PC-3 (cell line): Measurements from ENCODE around the gene NOX4. TPM values are rescaled to one million over a fixed set of nuclear protein-coding genes. Genes with fewer than 3 reads are reported as not detected.

Experiments
- ATAC-seq: fragments of 200-7000 bp; cut with Tn5 transposase; 2 replicates; pipeline ENCODE4 v1.9.1; 2020; ENCODE audit warnings: mild to moderate bottlenecking, moderate library complexity
- BruUV-seq: library from RNA; stranded (reverse); fragments of 400-500 nt; replicated peaks from 2 replicates; lab custom pipeline; 2021; lab: Mats Ljungman, UMichigan
- CTCF ChIA-PET: fragments of 300-600 bp; sonication (Branson Sonifier 250); formaldehyde crosslinking; loops from one replicate; lab custom pipeline; 2022; ENCODE audit warnings: antibody characterized with exemption; lab: Charles Lee
- POLR2A ChIA-PET: fragments of 300-600 bp; sonication (Branson Sonifier 250); formaldehyde crosslinking; loops from one replicate; lab custom pipeline; 2022; ENCODE audit warnings: antibody characterized with exemption; ENCODE audit not compliant: unreplicated experiment; lab: Charles Lee
- DNase-seq: peaks from one replicate; pipeline ENCODE4 v3.0.0-alpha.2; 2015
- H2AFZ ChIP-seq: fragments of 300-600 bp; sonication (generic); 2 replicates; pipeline ENCODE4 v1.6.0; 2016; ENCODE audit warnings: antibody characterized with exemption, low read length
- H3F3A ChIP-seq: fragments of 300-600 bp; sonication (generic); one replicate; pipeline ENCODE4 v1.6.0; 2017; ENCODE audit warnings: antibody characterized with exemption, low read length, control low read depth, mild to moderate bottlenecking; ENCODE audit not compliant: unreplicated experiment
- H3K27ac ChIP-seq: fragments of 300-600 bp; sonication (generic); 2 replicates; pipeline ENCODE4 v1.5.1; 2016; ENCODE audit warnings: mild to moderate bottlenecking, low read length
- H3K27me3 ChIP-seq: fragments of 300-600 bp; sonication (generic); 2 replicates; pipeline ENCODE4 v1.6.1; 2016; ENCODE audit warnings: low read length, mixed read lengths
- H3K36me3 ChIP-seq: fragments of 300-600 bp; sonication (generic); 2 replicates; pipeline ENCODE4 v1.6.1; 2016; ENCODE audit warnings: low read depth, mixed run types, low read length, mixed read lengths
- H3K4me1 ChIP-seq: fragments of 300-600 bp; sonication (generic); 2 replicates; pipeline ENCODE4 v1.5.1; 2016; ENCODE audit warnings: low read length; ENCODE audit not compliant: insufficient read depth
- H3K4me2 ChIP-seq: fragments of 300-600 bp; sonication (generic); 2 replicates; pipeline ENCODE4 v1.6.0; 2016; ENCODE audit warnings: low read length
- H3K4me3 ChIP-seq: fragments of 300-600 bp; sonication (generic); 2 replicates; pipeline ENCODE4 v1.5.1; 2016; ENCODE audit warnings: mild to moderate bottlenecking, low read length, mixed read lengths
- H3K79me2 ChIP-seq: fragments of 300-600 bp; sonication (generic); 2 replicates; pipeline ENCODE4 v1.6.1; 2017; ENCODE audit warnings: low read length, mixed read lengths
- H3K9ac ChIP-seq: fragments of 300-600 bp; sonication (generic); 2 replicates; pipeline ENCODE4 v1.6.0; 2016; ENCODE audit warnings: mild to moderate bottlenecking, low read length
- H3K9me2 ChIP-seq: fragments of 300-600 bp; sonication (generic); replicated peaks from 2 replicates; pipeline ENCODE4 v1.6.1; 2016; ENCODE audit warnings: mixed run types, low read length, mixed read lengths
- H3K9me3 ChIP-seq: fragments of 300-600 bp; sonication (generic); 2 replicates; pipeline ENCODE4 v1.6.1; 2016; ENCODE audit warnings: low read length, mixed read lengths
- H4K20me1 ChIP-seq: fragments of 300-600 bp; sonication (generic); 2 replicates; pipeline ENCODE4 v1.6.1; 2016; ENCODE audit warnings: low read length, mixed read lengths
- EZH2 ChIP-seq: fragments of 300-600 bp; sonication (generic); IDR thresholded peaks from one replicate; pipeline ENCODE4 v1.6.1; 2017; ENCODE audit warnings: antibody characterized with exemption, mild to moderate bottlenecking, low read length; ENCODE audit not compliant: unreplicated experiment
- EZH2phosphoT487 ChIP-seq: fragments of 300-600 bp; sonication (generic); IDR thresholded peaks from 2 replicates; pipeline ENCODE4 v1.6.1; 2018; ENCODE audit warnings: mild to moderate bottlenecking, antibody characterized with exemption, low read length, borderline replicate concordance
- intact Hi-C: fragments of 100-400 bp; cut with micrococcal nuclease; formaldehyde crosslinking; loops from 2 replicates; pipeline ENCODE4 v1.9.0; 2023
- total RNA-seq: library from RNA; depleted of rRNA; stranded (reverse); fragments of >200 nt; gene quantifications from 2 replicates; pipeline ENCODE4 v1.2.3, GENCODE V29; 2014; rRNA removed
- TF ChIP-seq, protein P1 (sequence below): fragments of 300-600 bp; sonication (generic); conservative IDR thresholded peaks from 2 replicates; pipeline ENCODE4 v1.5.1; 2017; ENCODE audit warnings: antibody characterized with exemption, low read depth, mild to moderate bottlenecking, low read length

Gene NOX4
- total RNA-seq, 1 experiment from 2014 or later, result not detected

GRCh38 chr11:89279176-89279575 is 212.0 kb downstream of the NOX4 start:
- intact Hi-C loops, result no loop called here
- DNase-seq (no peak), ATAC-seq (no peak)
- Histone ChIP-seq H3K4me2 (no peak overlapping the region), H3K4me1 (no peaks in the 10 kb centered on the region), H3K79me2 (no peaks in the 10 kb centered on the region), H3K36me3 (no peaks in the 10 kb centered on the region), H3K4me3 (no peak overlapping the region), H3K27me3 (no peaks in the 10 kb centered on the region), H4K20me1 (no peaks in the 10 kb centered on the region), H3F3A (no peaks in the 10 kb centered on the region), H2AFZ (no peak overlapping the region), H3K9ac (no peak overlapping the region), H3K9me3 (no peaks in the 10 kb centered on the region), H3K27ac (no peak overlapping the region), H3K9me2 (no peaks in the 10 kb centered on the region)
- CTCF ChIA-PET, result no interaction called here
- POLR2A ChIA-PET, result no interaction called here
- TF ChIP-seq EZH2, result no peak
- no peak for TF ChIP-seq EZH2phosphoT487
- TF ChIP-seq, protein P1, sequence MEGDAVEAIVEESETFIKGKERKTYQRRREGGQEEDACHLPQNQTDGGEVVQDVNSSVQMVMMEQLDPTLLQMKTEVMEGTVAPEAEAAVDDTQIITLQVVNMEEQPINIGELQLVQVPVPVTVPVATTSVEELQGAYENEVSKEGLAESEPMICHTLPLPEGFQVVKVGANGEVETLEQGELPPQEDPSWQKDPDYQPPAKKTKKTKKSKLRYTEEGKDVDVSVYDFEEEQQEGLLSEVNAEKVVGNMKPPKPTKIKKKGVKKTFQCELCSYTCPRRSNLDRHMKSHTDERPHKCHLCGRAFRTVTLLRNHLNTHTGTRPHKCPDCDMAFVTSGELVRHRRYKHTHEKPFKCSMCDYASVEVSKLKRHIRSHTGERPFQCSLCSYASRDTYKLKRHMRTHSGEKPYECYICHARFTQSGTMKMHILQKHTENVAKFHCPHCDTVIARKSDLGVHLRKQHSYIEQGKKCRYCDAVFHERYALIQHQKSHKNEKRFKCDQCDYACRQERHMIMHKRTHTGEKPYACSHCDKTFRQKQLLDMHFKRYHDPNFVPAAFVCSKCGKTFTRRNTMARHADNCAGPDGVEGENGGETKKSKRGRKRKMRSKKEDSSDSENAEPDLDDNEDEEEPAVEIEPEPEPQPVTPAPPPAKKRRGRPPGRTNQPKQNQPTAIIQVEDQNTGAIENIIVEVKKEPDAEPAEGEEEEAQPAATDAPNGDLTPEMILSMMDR, result no peak
- BruUV-seq, result no TSS peak

- POLR2A ChIA-PET, result no interaction called here
- intact Hi-C loops, result no loop called here
- no peaks in the 10 kb centered on the region for H3K36me3 ChIP-seq
These were observed 215.2 kb downstream of the NOX4 start for GRCh38 chr11:89275966-89276365.

More at GRCh38 chr11:89275966-89276365, 215.2 kb downstream of the NOX4 start:
- BruUV-seq, result no TSS peak
- TF ChIP-seq EZH2, result no peak
- no peak for TF ChIP-seq EZH2phosphoT487
- TF ChIP-seq, protein P1, result no peak
- no peak for ATAC-seq
- Histone ChIP-seq H2AFZ (no peak overlapping the region), H3K79me2 (no peaks in the 10 kb centered on the region), H3K4me2 (no peak overlapping the region), H3K4me1 (no peaks in the 10 kb centered on the region), H3K4me3 (no peak overlapping the region), H3K27ac (no peak overlapping the region), H4K20me1 (no peaks in the 10 kb centered on the region), H3K9me3 (no peaks in the 10 kb centered on the region), H3K27me3 (no peaks in the 10 kb centered on the region), H3K9me2 (no peaks in the 10 kb centered on the region), H3K9ac (no peak overlapping the region), H3F3A (no peaks in the 10 kb centered on the region)
- CTCF ChIA-PET, result no interaction called here
- DNase-seq, result no peak

Other genes with a start within 250 kb of the NOX4 start
- not detected in 2 replicates for gene TRIM77, start 218.9 kb upstream of the NOX4 start, total RNA-seq